HCT116 (cell line): ENCODE data around the gene PPP1R11. TPM values are rescaled to one million over a fixed set of nuclear protein-coding genes. Genes with fewer than 3 reads are reported as not detected.

Experiments used
- ATAC-seq: fragments of 200-7000 bp; cut with Tn5 transposase; 2 replicates; pipeline ENCODE4 v1.9.1; 2020; ENCODE audit warnings: mild to moderate bottlenecking, moderate library complexity
- BruUV-seq: library from RNA; stranded (reverse); fragments of 400-500 nt; replicated peaks from 2 replicates; lab custom pipeline; 2021; lab: Mats Ljungman, UMichigan
- CTCF ChIA-PET: fragments of 300-600 bp; sonication (Branson Sonifier 250); formaldehyde crosslinking; loops from one replicate; lab custom pipeline; 2021; ENCODE audit warnings: antibody characterized with exemption; lab: Charles Lee
- POLR2A ChIA-PET: fragments of 300-600, 350-600 bp; sonication (Branson Sonifier 250); formaldehyde crosslinking; loops from one replicate; lab custom pipeline; 2021; ENCODE audit warnings: antibody characterized with exemption; lab: Charles Lee
- RAD21 ChIA-PET, 2 experiments: fragments of 300-600 bp; sonication (Branson Sonifier 250); formaldehyde crosslinking; loops; one replicate each; lab custom pipeline; 2023; ENCODE audit warnings: low total read pairs in 2 of 2; ENCODE audit not compliant: uncharacterized antibody in 2 of 2, unreplicated experiment in 2 of 2, low non-redundant PET in 1 of 2; lab: Charles Lee
- DNase-seq: peaks from one replicate; pipeline ENCODE4 v3.0.0-alpha.2; 2010; ENCODE audit warnings: low read depth, low spot score
- H2AFZ ChIP-seq: fragments of 200-600 bp; shearing (Covaris generic), sonication (generic); 2 replicates; pipeline ENCODE4 v1.6.1; 2017; ENCODE audit warnings: low read depth, mixed run types, mixed read lengths, antibody characterized with exemption, low read length; ENCODE audit not compliant: poor library complexity, severe bottlenecking
- H3K27ac ChIP-seq: 2 replicates; pipeline ENCODE4 v1.5.1; 2012; ENCODE audit warnings: low read depth, low read length
- H3K27me3 ChIP-seq: fragments of 200-600 bp; sonication (generic); 2 replicates; pipeline ENCODE4 v1.6.1; 2016; ENCODE audit warnings: mixed run types, low read length, mixed read lengths; ENCODE audit not compliant: insufficient read depth
- H3K36me3 ChIP-seq, 2 experiments: fragments of 200-500 bp in 1 of 2; fragments of 200-600 bp in 1 of 2; sonication (Bioruptor generic) in 1 of 2; sonication (generic) in 1 of 2; 2 replicates each; pipeline versions ENCODE4 v1.5.1 to v1.6.1; 2014 to 2016; ENCODE audit warnings: low read length in 2 of 2, inconsistent platforms in 1 of 2, mixed read lengths in 1 of 2, mixed run types in 1 of 2; ENCODE audit not compliant: insufficient read depth in 2 of 2, control insufficient read depth in 1 of 2
- H3K4me1 ChIP-seq, 2 experiments: fragments of 200-600 bp in 1 of 2; sonication (generic) in 1 of 2; 2 replicates each; pipeline versions ENCODE4 v1.5.1 to v1.6.1; 2012 to 2017; ENCODE audit warnings: low read length in 2 of 2, inconsistent platforms in 1 of 2, mild to moderate bottlenecking in 1 of 2, mixed read lengths in 1 of 2, mixed run types in 1 of 2, moderate library complexity in 1 of 2; ENCODE audit not compliant: insufficient read depth in 2 of 2, control insufficient read depth in 1 of 2
- H3K4me2 ChIP-seq: fragments of 200-600 bp; sonication (generic); 2 replicates; pipeline ENCODE4 v1.6.1; 2017; ENCODE audit warnings: mixed run types, low read length, mixed read lengths
- H3K4me3 ChIP-seq, 2 experiments: fragments of 200-600 bp in 1 of 2; sonication (generic) in 1 of 2; replicated peaks in 1 of 2; 2 replicates each; pipeline ENCODE4 v1.5.1; 2011 to 2016; ENCODE audit warnings: low read length in 2 of 2, control low read depth in 1 of 2, low read depth in 1 of 2, mild to moderate bottlenecking in 1 of 2, mixed read lengths in 1 of 2, mixed run types in 1 of 2
- H3K79me2 ChIP-seq: fragments of 200-600 bp; sonication (generic); 2 replicates; pipeline ENCODE4 v1.6.1; 2017; ENCODE audit warnings: mild to moderate bottlenecking, mixed run types, low read length, moderate library complexity, mixed read lengths; ENCODE audit not compliant: insufficient read depth
- H3K9ac ChIP-seq: fragments of 200-600 bp; sonication (generic); 2 replicates; pipeline ENCODE4 v1.6.1; 2016; ENCODE audit warnings: low read length, mixed read lengths
- H3K9me2 ChIP-seq: fragments of 200-600 bp; sonication (generic), shearing (Covaris generic); 2 replicates; pipeline ENCODE4 v1.6.1; 2017; ENCODE audit warnings: mixed run types, mild to moderate bottlenecking, moderate library complexity; ENCODE audit not compliant: insufficient read depth
- H3K9me3 ChIP-seq, 2 experiments: fragments of 200-500 bp in 1 of 2; fragments of 200-600 bp in 1 of 2; sonication (Bioruptor generic) in 1 of 2; sonication (generic) in 1 of 2; 2 replicates each; pipeline ENCODE4 v1.6.1; 2014 to 2017; ENCODE audit warnings: low read length in 2 of 2, mixed read lengths in 2 of 2, inconsistent platforms in 1 of 2, low read depth in 1 of 2, mild to moderate bottlenecking in 1 of 2, mixed run types in 1 of 2, moderate library complexity in 1 of 2; ENCODE audit not compliant: control insufficient read depth in 1 of 2, insufficient read depth in 1 of 2
- H4K20me1 ChIP-seq: fragments of 200-600 bp; sonication (generic), shearing (Covaris generic); 2 replicates; pipeline ENCODE4 v1.6.1; 2017; ENCODE audit warnings: mixed run types, mild to moderate bottlenecking, moderate library complexity; ENCODE audit not compliant: insufficient read depth
- CBX3 ChIP-seq: IDR thresholded peaks from 2 replicates; pipeline ENCODE4 v1.6.1; 2012; ENCODE audit warnings: low read depth
- CEBPB ChIP-seq: IDR thresholded peaks from 2 replicates; pipeline ENCODE4 v1.6.1; 2012; ENCODE audit warnings: low read depth
- CTCF ChIP-seq, 3 experiments: fragments of 200-600 bp in 1 of 3; sonication (generic) in 1 of 3; IDR thresholded peaks in 2 of 3; conservative IDR thresholded peaks in 1 of 3; 2 replicates each; pipeline ENCODE4 v1.5.1; 2012 to 2017; ENCODE audit warnings: low read depth in 2 of 3, low read length in 2 of 3, antibody characterized with exemption in 1 of 3, borderline replicate concordance in 1 of 3, control low read depth in 1 of 3, mild to moderate bottlenecking in 1 of 3, mixed read lengths in 1 of 3, mixed run types in 1 of 3, moderate library complexity in 1 of 3; ENCODE audit not compliant: insufficient read depth in 1 of 3
- ELF1 ChIP-seq: IDR thresholded peaks from 2 replicates; pipeline ENCODE4 v1.6.1; 2012; ENCODE audit warnings: low read depth, borderline replicate concordance
- EZH2phosphoT487 ChIP-seq: fragments of 200-600 bp; IDR thresholded peaks from 2 replicates; pipeline ENCODE4 v1.6.1; 2018; ENCODE audit warnings: antibody characterized with exemption, borderline replicate concordance
- JUND ChIP-seq: IDR thresholded peaks from 2 replicates; pipeline ENCODE4 v1.6.1; 2012
- POLR2AphosphoS5 ChIP-seq: IDR thresholded peaks from 2 replicates; pipeline ENCODE4 v1.6.1; 2011; ENCODE audit warnings: mild to moderate bottlenecking, low read depth, low read length, moderate library complexity
- RAD21 ChIP-seq: IDR thresholded peaks from 2 replicates; pipeline ENCODE4 v1.6.1; 2012; ENCODE audit warnings: low read depth, mild to moderate bottlenecking
- SIN3A ChIP-seq: IDR thresholded peaks from 2 replicates; pipeline ENCODE4 v1.6.1; 2012; ENCODE audit warnings: low read depth
- SP1 ChIP-seq: IDR thresholded peaks from 2 replicates; pipeline ENCODE4 v1.6.1; 2012; ENCODE audit warnings: low read depth
- SRF ChIP-seq: IDR thresholded peaks from 2 replicates; pipeline ENCODE4 v1.6.1; 2012; ENCODE audit warnings: low read depth
- TCF7L2 ChIP-seq: IDR thresholded peaks from 2 replicates; pipeline ENCODE4 v1.7.0; 2011; ENCODE audit warnings: borderline replicate concordance, inconsistent platforms; ENCODE audit not compliant: insufficient read depth, insufficient read length; ENCODE audit errors: extremely low read depth
- YY1 ChIP-seq: IDR thresholded peaks from 2 replicates; pipeline ENCODE4 v1.6.1; 2011; ENCODE audit warnings: low read length, low read depth, moderate library complexity, mild to moderate bottlenecking; ENCODE audit not compliant: insufficient replicate concordance; ENCODE audit errors: extremely low read depth
- ZBTB33 ChIP-seq: IDR thresholded peaks from 2 replicates; pipeline ENCODE4 v1.6.1; 2011; ENCODE audit warnings: mild to moderate bottlenecking, low read length, moderate library complexity; ENCODE audit not compliant: insufficient replicate concordance; ENCODE audit errors: extremely low read depth
- ZFX ChIP-seq: fragments of 450-650 bp; IDR thresholded peaks from 2 replicates; pipeline ENCODE4 v1.6.1; 2017
- intact Hi-C: fragments of 100-400 bp; cut with micrococcal nuclease; formaldehyde crosslinking; loops from 2 replicates; pipeline ENCODE4 v1.10.0; 2022
- total RNA-seq: library from RNA; stranded (reverse); gene quantifications from one replicate; pipeline ENCODE4 v1.2.1, GENCODE V29; 2021; ENCODE audit not compliant: unreplicated experiment
- TF ChIP-seq, protein P1 (sequence below): IDR thresholded peaks from 2 replicates; pipeline ENCODE4 v1.6.1; 2012; ENCODE audit warnings: low read depth
- TF ChIP-seq, protein P2 (sequence below): IDR thresholded peaks from 2 replicates; pipeline ENCODE4 v1.6.1; 2012

Gene PPP1R11
- total RNA-seq, 1 experiment from 2014 or later, result 29.3 TPM

- Histone ChIP-seq H3K27me3 (no peaks in the 10 kb centered on the region), H3K4me1 (peaks cover 24 to 57% of the 10 kb centered on the region in 2 experiments), H3K9me2 (no peaks in the 10 kb centered on the region), H3K4me2 (no peak overlapping the region), H2AFZ (no peak overlapping the region), H3K36me3 (no peaks in the 10 kb centered on the region), H3K9me3 (no peaks in the 10 kb centered on the region), H3K27ac (no peak overlapping the region), H4K20me1 (no peaks in the 10 kb centered on the region), H3K9ac (no peak overlapping the region), H3K79me2 (no peaks in the 10 kb centered on the region), H3K4me3 (no peak overlapping the region)
- RAD21 ChIA-PET, result no interaction called here
- ATAC-seq (no peak), DNase-seq (no peak)
- no TSS peak for BruUV-seq
- intact Hi-C loops, result no loop called here
- CTCF ChIA-PET, result interaction anchor here (1.1 to 1.2 kb wide), 2 partner anchors 9 to 246 kb away, joined by 3 to 4 read pairs; no protein-coding TSS in a partner anchor
- POLR2A ChIA-PET, result interaction anchor here (1.1 kb wide), 1 partner anchor 27 kb away, joined by 4 read pairs; the partner anchor contains the start of gene PPP1R11
- TF ChIP-seq SP1 (no peak), TCF7L2 (no peak), ZBTB33 (no peak), SIN3A (no peak), POLR2AphosphoS5 (no peak), ZFX (no peak), RAD21 (no peak), CBX3 (no peak), ELF1 (no peak), SRF (no peak), CTCF (IDR thresholded peaks at IDR 0.05 in 2 of 3, conservative IDR thresholded peaks at IDR 0.05 in 1 of 3; ENCODE audit: borderline replicate concordance in 1 of 3, insufficient read depth in 1 of 3, low read depth in 2 of 3, low read length in 2 of 3) (no peak), EZH2phosphoT487 (no peak), YY1 (no peak), JUND (no peak), CEBPB (no peak)
- TF ChIP-seq, protein P1, sequence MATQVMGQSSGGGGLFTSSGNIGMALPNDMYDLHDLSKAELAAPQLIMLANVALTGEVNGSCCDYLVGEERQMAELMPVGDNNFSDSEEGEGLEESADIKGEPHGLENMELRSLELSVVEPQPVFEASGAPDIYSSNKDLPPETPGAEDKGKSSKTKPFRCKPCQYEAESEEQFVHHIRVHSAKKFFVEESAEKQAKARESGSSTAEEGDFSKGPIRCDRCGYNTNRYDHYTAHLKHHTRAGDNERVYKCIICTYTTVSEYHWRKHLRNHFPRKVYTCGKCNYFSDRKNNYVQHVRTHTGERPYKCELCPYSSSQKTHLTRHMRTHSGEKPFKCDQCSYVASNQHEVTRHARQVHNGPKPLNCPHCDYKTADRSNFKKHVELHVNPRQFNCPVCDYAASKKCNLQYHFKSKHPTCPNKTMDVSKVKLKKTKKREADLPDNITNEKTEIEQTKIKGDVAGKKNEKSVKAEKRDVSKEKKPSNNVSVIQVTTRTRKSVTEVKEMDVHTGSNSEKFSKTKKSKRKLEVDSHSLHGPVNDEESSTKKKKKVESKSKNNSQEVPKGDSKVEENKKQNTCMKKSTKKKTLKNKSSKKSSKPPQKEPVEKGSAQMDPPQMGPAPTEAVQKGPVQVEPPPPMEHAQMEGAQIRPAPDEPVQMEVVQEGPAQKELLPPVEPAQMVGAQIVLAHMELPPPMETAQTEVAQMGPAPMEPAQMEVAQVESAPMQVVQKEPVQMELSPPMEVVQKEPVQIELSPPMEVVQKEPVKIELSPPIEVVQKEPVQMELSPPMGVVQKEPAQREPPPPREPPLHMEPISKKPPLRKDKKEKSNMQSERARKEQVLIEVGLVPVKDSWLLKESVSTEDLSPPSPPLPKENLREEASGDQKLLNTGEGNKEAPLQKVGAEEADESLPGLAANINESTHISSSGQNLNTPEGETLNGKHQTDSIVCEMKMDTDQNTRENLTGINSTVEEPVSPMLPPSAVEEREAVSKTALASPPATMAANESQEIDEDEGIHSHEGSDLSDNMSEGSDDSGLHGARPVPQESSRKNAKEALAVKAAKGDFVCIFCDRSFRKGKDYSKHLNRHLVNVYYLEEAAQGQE, result no peak
- TF ChIP-seq, protein P2, sequence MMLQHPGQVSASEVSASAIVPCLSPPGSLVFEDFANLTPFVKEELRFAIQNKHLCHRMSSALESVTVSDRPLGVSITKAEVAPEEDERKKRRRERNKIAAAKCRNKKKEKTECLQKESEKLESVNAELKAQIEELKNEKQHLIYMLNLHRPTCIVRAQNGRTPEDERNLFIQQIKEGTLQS, result no peak
These were observed 27.1 kb downstream of the PPP1R11 start for GRCh38 chr6:30093951-30094661.
